DOHH2 (cell line): Measurements from ENCODE around the gene CDK5RAP2.
A peak's percentile ranks its signal among the peaks of the same experiment; 100 is the strongest.

ENCODE experiments used
- H3F3A ChIP-seq: fragments of 200-600 bp; sonication (generic), shearing (Covaris generic); 2 replicates; pipeline ENCODE4 v1.6.0; 2016; ENCODE audit warnings: antibody characterized with exemption, mild to moderate bottlenecking; ENCODE audit not compliant: control insufficient read depth, insufficient read depth
- H3K27ac ChIP-seq: fragments of 200-600 bp; sonication (generic); 2 replicates; pipeline ENCODE4 v1.5.1; 2014; ENCODE audit warnings: low read depth, mild to moderate bottlenecking, low read length, moderate library complexity
- H3K27me3 ChIP-seq: fragments of 200-600 bp; sonication (generic); 2 replicates; pipeline ENCODE4 v1.6.1; 2014; ENCODE audit warnings: mild to moderate bottlenecking, low read length, mixed read lengths; ENCODE audit not compliant: control insufficient read depth
- H3K36me3 ChIP-seq: fragments of 200-600 bp; sonication (generic); 2 replicates; pipeline ENCODE4 v1.6.1; 2014; ENCODE audit warnings: mild to moderate bottlenecking, low read length, moderate library complexity, mixed read lengths; ENCODE audit not compliant: control insufficient read depth
- H3K4me1 ChIP-seq: fragments of 200-600 bp; sonication (generic); 2 replicates; pipeline ENCODE4 v1.6.1; 2014; ENCODE audit warnings: mild to moderate bottlenecking, low read length, mixed read lengths; ENCODE audit not compliant: control insufficient read depth
- H3K4me2 ChIP-seq: fragments of 200-600 bp; sonication (generic); 2 replicates; pipeline ENCODE4 v1.6.0; 2014; ENCODE audit warnings: mild to moderate bottlenecking, low read length, moderate library complexity
- H3K4me3 ChIP-seq: fragments of 200-600 bp; sonication (generic); 2 replicates; pipeline ENCODE4 v1.5.1; 2014; ENCODE audit warnings: mild to moderate bottlenecking, low read length, mixed read lengths
- H3K79me2 ChIP-seq: fragments of 200-600 bp; sonication (generic); 2 replicates; pipeline ENCODE4 v1.6.1; 2014; ENCODE audit warnings: mild to moderate bottlenecking, low read length, mixed read lengths; ENCODE audit not compliant: control insufficient read depth
- H3K9me2 ChIP-seq: fragments of 200-600 bp; sonication (generic); replicated peaks from 2 replicates; pipeline ENCODE4 v1.6.1; 2014; ENCODE audit warnings: mild to moderate bottlenecking, low read length, mixed read lengths; ENCODE audit not compliant: control insufficient read depth
- H3K9me3 ChIP-seq: fragments of 200-600 bp; sonication (generic); 2 replicates; pipeline ENCODE4 v1.6.1; 2014; ENCODE audit warnings: antibody characterized with exemption, low read length, mixed read lengths; ENCODE audit not compliant: control insufficient read depth, insufficient read depth
- H4K20me1 ChIP-seq: fragments of 200-600 bp; sonication (generic); 2 replicates; pipeline ENCODE4 v1.6.0; 2014; ENCODE audit warnings: low read depth, mild to moderate bottlenecking, antibody characterized with exemption, low read length, moderate library complexity; ENCODE audit not compliant: control insufficient read depth, insufficient read depth
- EZH2phosphoT487 ChIP-seq: fragments of 200-600 bp; sonication (generic); IDR thresholded peaks from 2 replicates; pipeline ENCODE4 v1.6.1; 2017; ENCODE audit warnings: borderline replicate concordance, mild to moderate bottlenecking, antibody characterized with exemption, low read length, moderate library complexity, mixed read lengths
- TF ChIP-seq, protein P1 (sequence below): fragments of 200-600 bp; sonication (generic); IDR thresholded peaks from one replicate; pipeline ENCODE4 v1.5.1; 2014; ENCODE audit warnings: antibody characterized with exemption, mild to moderate bottlenecking, low read depth, low read length; ENCODE audit not compliant: poor library complexity, severe bottlenecking

CDK5RAP2 gene

DNA sequence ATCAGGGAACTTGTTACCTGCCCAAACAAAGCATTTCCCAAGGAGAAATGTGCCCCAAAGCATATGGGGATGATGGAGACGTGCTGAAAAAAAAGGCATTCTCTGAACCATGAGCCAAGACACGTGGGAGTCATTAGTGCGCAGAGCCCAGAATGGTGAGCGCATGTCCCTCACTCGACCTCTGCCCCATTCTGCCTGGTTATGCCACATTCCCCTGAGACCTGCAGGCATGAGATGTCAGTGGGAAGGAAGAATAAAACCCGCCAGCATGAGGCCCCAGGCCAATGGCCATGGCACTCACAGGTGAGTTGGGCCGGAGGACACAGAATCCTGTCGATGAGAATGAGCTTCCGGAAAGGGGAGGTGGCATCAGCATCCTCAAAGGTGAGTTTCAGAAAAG lies 228.9 kb downstream of the CDK5RAP2 start:
- no peaks in the 10 kb centered on the region for H3K79me2 ChIP-seq

DNA sequence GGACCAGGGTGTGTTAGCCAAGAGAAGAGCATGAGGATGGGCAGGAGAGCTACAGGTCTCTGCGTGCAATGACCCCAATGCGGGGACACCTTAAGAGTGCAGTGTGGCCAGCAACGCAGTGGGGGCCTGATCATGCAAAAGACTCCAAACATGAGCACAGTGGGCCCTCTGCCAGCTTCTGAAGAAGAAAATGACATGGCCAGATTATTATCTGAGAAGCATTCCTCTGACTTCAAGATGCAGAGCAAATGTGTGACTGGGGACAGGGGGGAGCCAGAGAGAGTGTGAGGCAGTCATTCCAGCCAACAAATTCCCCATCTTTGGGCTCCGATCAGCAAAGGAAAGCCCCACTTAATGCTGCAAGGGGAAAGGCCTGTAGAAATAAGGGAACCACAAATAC lies 229.4 kb downstream of the CDK5RAP2 start:
- Histone ChIP-seq H4K20me1 (no peaks in the 10 kb centered on the region), H3K4me1 (no peaks in the 10 kb centered on the region), H3K9me2 (no peaks in the 10 kb centered on the region), H3K4me2 (no peak overlapping the region), H3K36me3 (no peaks in the 10 kb centered on the region), H3K27ac (no peak overlapping the region), H3K4me3 (no peak overlapping the region), H3F3A (no peaks in the 10 kb centered on the region), H3K27me3 (no peaks in the 10 kb centered on the region), H3K9me3 (no peaks in the 10 kb centered on the region), H3K79me2 (no peaks in the 10 kb centered on the region)
- TF ChIP-seq, protein P1, sequence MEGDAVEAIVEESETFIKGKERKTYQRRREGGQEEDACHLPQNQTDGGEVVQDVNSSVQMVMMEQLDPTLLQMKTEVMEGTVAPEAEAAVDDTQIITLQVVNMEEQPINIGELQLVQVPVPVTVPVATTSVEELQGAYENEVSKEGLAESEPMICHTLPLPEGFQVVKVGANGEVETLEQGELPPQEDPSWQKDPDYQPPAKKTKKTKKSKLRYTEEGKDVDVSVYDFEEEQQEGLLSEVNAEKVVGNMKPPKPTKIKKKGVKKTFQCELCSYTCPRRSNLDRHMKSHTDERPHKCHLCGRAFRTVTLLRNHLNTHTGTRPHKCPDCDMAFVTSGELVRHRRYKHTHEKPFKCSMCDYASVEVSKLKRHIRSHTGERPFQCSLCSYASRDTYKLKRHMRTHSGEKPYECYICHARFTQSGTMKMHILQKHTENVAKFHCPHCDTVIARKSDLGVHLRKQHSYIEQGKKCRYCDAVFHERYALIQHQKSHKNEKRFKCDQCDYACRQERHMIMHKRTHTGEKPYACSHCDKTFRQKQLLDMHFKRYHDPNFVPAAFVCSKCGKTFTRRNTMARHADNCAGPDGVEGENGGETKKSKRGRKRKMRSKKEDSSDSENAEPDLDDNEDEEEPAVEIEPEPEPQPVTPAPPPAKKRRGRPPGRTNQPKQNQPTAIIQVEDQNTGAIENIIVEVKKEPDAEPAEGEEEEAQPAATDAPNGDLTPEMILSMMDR: no peak
- no peak for TF ChIP-seq EZH2phosphoT487

More for the DNA sequence above, 228.9 kb downstream of the CDK5RAP2 start:
- H3K9me3 ChIP-seq: no peaks in the 10 kb centered on the region
- no peaks in the 10 kb centered on the region for H3K4me1 ChIP-seq
- no peaks in the 10 kb centered on the region for H3K9me2 ChIP-seq
- no peaks in the 10 kb centered on the region for H3F3A ChIP-seq
- H4K20me1 ChIP-seq: no peaks in the 10 kb centered on the region
- H3K4me3 ChIP-seq: no peak overlapping the region
- H3K27ac ChIP-seq: no peak overlapping the region
- no peaks in the 10 kb centered on the region for H3K27me3 ChIP-seq
- H3K36me3 ChIP-seq: no peaks in the 10 kb centered on the region
- H3K4me2 ChIP-seq: no peak overlapping the region
- no peak for TF ChIP-seq EZH2phosphoT487
- TF ChIP-seq, protein P1: no peak

DNA sequence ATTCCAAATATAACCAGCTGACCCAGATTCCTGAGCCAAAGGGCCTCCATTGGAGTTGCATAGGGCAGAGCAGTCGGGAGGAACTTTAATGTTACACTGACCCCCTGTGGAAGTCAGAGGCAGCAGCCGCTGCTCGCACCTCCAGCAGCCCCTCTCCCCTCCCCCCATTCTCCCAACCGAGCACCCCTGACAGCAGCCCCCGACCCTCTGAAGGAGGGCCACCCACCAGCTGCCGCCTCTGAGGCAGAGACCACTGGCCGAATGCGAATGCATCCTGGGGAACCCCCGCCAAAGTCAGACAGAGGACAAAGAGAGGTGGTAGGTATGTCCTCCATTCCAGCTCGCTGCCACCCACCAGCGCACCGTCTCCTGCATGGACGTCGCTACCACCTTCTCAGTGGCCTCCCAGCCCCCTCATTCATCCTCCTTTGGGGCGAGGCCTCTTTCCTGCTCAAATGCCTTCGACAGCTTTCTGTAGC lies 231.0 kb downstream of the CDK5RAP2 start:
- Histone ChIP-seq H3K36me3 (no peaks in the 10 kb centered on the region), H3K27ac (no peak overlapping the region), H3K4me1 (no peaks in the 10 kb centered on the region), H3F3A (no peaks in the 10 kb centered on the region), H3K9me2 (no peaks in the 10 kb centered on the region), H3K9me3 (no peaks in the 10 kb centered on the region), H3K79me2 (no peaks in the 10 kb centered on the region), H3K4me2 (no peak overlapping the region), H3K4me3 (no peak overlapping the region), H4K20me1 (no peaks in the 10 kb centered on the region), H3K27me3 (no peaks in the 10 kb centered on the region)
- no peak for TF ChIP-seq EZH2phosphoT487
- TF ChIP-seq, protein P1: peak; percentile 71
